ENCODE data around the gene CIB4.

CIB4 gene

DNA sequence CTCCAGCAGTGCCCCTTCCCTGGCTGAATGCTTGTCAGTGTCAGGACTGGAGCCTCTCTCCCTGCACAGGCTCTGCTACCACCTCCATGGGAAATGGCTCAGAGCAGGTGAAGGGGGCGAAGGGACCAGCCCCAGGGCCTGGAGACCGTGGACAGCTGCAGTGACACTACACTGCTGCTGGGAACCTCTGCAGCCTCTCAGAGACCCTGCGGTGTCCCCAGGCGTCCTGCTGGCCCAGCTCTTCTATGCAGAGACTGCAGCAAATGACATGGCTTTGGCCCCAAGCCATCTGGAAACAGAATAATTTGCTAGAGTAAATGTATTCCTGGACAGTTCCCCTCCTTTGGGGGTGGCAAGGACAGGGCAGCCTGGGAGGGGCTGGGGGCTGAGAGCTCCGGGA, 53.2 kb downstream of the CIB4 start:
- H3K36me3 ChIP-seq (ENCODE audit: insufficient read depth, low read length), result no peaks in the 10 kb centered on the region

DNA sequence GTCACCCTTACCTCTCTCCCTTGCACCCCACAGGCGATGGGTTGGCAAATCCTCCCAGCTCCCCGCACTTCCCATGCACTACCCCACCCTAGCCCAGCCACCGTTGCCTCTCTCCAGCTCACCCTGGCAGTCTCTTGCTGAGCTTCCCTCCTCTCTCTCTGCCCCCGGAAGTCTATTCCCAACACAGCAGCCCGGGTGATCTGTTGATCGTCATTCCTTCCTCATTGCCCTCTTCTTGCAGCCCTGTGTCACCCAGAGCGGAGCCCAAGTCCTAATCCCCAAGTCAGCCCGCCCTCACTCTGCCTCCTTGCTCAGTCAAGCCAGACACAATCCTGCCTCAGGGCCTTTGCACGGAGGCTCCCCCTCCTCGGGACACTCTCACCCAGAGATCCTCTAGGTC, 55.2 kb downstream of the CIB4 start:
- no peaks in the 10 kb centered on the region for H3K4me1 ChIP-seq (ENCODE audit: insufficient read depth, low read length)
- no peak overlapping the region for H3K9ac ChIP-seq (ENCODE audit: low read depth, low read length)
- H3K36me3 ChIP-seq (ENCODE audit: insufficient read depth, low read length), result no peaks in the 10 kb centered on the region
- no peaks in the 10 kb centered on the region for H3K9me3 ChIP-seq (ENCODE audit: control insufficient read depth, insufficient read depth, low read length)

More for the DNA sequence above, 53.2 kb downstream of the CIB4 start:
- Histone ChIP-seq H3K9me3 (ENCODE audit: control insufficient read depth, insufficient read depth, low read length) (no peaks in the 10 kb centered on the region), H3K9ac (ENCODE audit: low read depth, low read length) (no peak overlapping the region), H3K4me1 (ENCODE audit: insufficient read depth, low read length) (no peaks in the 10 kb centered on the region)

DNA sequence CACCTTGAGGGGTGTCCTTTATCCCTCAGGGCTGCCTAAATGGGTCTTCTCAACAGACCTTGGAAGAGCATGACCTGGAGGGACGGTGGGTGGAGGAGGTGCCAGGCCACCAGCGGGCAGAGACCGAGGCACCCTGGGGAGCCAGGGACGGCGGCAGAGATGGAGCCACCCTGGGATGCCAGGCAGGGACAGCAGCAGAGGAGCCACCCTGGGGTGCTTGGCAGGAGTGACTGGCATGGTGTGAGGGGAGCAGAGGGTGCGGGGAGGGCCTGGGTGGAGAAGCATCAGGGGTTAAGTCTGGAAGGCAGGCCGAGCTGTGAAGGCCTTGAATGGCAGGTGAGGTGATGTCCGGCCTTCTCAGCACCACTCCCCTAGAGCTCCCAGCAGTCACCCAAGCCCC, 56.1 kb downstream of the CIB4 start:
- no peaks in the 10 kb centered on the region for H3K9me3 ChIP-seq (ENCODE audit: control insufficient read depth, insufficient read depth, low read length)
- no peak overlapping the region for H3K9ac ChIP-seq (ENCODE audit: low read depth, low read length)
- no peaks in the 10 kb centered on the region for H3K36me3 ChIP-seq (ENCODE audit: insufficient read depth, low read length)
- H3K4me1 ChIP-seq (ENCODE audit: insufficient read depth, low read length), result no peaks in the 10 kb centered on the region

DNA sequence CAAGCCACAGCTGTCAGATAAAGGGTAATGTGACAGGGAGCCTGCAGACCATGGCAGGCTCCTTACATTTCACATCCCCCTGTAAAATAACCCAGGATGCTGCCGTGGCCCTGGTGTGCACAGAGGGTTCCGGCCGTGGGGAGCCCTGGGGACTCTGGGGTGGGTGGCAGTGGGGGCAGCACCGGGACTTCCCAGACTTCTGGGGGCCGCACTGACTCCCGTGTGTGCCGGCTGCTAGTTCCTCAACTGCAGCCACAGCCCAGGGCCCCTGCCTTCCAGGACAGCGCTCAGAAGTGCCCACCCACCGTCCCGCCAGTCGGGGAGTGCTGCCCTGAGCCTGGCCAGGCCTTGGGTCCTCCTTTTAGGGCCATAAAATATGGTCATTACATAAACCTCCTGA, 56.5 kb downstream of the CIB4 start:
- Histone ChIP-seq H3K9ac (ENCODE audit: low read depth, low read length) (no peak overlapping the region), H3K9me3 (ENCODE audit: control insufficient read depth, insufficient read depth, low read length) (no peaks in the 10 kb centered on the region), H3K4me1 (ENCODE audit: insufficient read depth, low read length) (no peaks in the 10 kb centered on the region), H3K36me3 (ENCODE audit: insufficient read depth, low read length) (no peaks in the 10 kb centered on the region)

DNA sequence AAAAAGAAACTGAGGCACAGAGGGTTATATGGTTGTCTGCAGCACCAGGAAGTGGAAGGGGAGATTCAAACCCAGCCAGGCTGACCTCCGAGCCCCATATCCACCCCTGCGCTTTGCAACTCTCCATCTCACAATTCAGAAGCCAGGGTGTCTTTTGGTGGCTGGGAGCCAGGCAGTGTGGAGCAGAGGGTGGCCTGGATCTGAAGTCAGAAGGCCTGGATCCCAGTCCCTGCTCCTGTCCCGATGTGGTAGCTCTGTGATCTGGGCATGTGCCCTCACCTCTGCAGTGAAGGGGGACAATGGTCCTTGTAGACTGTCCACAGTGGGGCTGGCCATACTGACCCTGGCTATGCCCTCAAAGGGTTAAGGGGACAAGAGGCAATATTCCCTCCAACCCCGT, 57.0 kb downstream of the CIB4 start:
- no peaks in the 10 kb centered on the region for H3K9me3 ChIP-seq (ENCODE audit: control insufficient read depth, insufficient read depth, low read length)
- no peak overlapping the region for H3K9ac ChIP-seq (ENCODE audit: low read depth, low read length)
- no peaks in the 10 kb centered on the region for H3K4me1 ChIP-seq (ENCODE audit: insufficient read depth, low read length)
- H3K36me3 ChIP-seq (ENCODE audit: insufficient read depth, low read length), result no peaks in the 10 kb centered on the region

DNA sequence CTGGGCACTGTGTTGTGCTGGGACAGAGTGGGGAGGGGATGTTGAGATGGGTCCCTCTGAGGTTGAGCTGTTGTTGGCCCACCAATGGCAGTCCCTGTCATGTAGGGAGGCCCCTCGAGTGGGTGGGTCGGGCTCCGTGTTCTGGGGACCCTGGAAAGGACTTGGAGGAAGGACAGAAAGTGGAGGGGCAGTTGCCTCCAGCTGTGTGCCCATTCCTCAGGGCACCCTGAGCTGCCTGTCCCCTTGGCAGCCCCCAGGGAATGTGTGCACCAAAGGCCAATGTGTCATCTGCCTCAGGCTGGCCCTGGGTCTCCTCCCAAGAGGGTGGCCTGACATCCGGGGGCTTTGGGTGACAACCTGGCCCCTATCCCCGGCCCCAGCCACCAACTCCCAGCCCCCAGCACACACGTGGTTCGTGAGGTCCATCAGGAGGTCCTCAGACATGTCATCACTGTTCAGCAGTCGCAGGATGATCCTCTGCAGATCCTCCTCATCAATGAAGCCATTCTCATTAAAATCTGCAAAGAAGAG, 57.7 kb downstream of the CIB4 start:
- Histone ChIP-seq H3K4me1 (ENCODE audit: insufficient read depth, low read length) (no peaks in the 10 kb centered on the region), H3K9ac (ENCODE audit: low read depth, low read length) (no peak overlapping the region), H3K9me3 (ENCODE audit: control insufficient read depth, insufficient read depth, low read length) (no peaks in the 10 kb centered on the region), H3K36me3 (ENCODE audit: insufficient read depth, low read length) (no peaks in the 10 kb centered on the region)

DNA sequence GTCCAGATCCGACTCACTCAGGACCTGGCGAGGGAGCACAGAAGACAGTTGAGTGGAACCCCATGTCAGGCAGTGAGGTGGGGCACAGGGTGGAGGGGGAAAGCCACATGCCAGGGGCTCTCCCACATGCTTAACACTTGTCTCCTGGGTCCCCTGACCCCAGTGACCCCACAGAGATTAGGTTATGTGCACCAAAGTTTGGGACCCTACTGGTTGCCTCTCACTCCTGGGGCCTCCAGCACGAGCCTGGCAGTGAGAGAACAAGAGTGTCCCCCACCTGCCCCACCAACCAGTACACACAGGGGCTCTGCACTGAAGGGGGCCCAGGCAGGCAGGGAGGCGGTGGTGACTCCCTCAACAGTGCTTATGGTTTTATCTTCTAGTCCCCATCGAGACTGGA, 58.3 kb downstream of the CIB4 start:
- H3K4me1 ChIP-seq (ENCODE audit: insufficient read depth, low read length), result no peaks in the 10 kb centered on the region

DNA sequence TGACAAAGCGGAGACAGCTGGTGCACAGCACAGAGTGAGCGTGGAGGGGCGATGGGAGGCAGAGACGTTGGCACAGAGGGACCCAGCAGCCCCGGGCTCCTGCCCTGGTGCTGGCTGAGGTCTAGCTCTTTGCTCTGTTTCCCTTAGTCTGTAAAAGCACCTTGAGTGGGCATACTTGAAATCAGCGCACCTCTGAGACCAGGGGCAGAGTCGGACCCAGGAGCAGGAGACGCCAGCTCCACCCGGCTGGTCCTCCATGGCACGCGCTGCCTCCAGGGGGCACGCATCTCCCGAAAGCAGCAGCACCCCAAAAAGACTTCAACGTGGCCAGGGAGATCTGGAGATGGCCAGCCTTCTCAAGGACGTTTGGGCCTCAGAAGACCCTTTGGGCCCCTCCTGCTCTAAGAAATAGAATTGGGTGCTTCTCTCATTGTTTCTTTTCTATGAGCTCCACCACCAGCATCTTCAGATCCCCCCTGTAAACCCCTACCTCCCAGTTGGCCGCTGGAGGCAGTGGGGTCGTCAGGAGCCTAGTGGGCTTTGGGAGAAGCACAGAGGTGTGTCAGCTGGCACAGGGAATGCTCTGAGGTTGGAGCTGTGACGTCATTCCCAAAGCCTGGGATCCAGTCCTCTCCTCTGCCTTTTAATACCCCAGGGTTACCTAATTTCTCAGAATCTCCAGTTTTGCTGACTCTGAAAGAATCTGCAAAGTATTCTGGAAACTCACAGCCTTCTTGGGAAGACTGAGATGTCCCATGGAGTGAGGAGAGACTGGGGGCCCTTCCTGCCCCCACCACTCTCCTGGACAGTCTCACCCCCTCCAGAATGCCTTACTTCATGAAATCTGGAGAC, 58.9 kb downstream of the CIB4 start:
- no peaks in the 10 kb centered on the region for H3K4me1 ChIP-seq (ENCODE audit: insufficient read depth, low read length)
- H3K36me3 ChIP-seq (ENCODE audit: insufficient read depth, low read length), result no peaks in the 10 kb centered on the region
- no peak overlapping the region for H3K9ac ChIP-seq (ENCODE audit: low read depth, low read length)
- no peaks in the 10 kb centered on the region for H3K9me3 ChIP-seq (ENCODE audit: control insufficient read depth, insufficient read depth, low read length)

More for the DNA sequence above, 58.3 kb downstream of the CIB4 start:
- H3K9ac ChIP-seq (ENCODE audit: low read depth, low read length), result no peak overlapping the region
- H3K36me3 ChIP-seq (ENCODE audit: insufficient read depth, low read length), result no peaks in the 10 kb centered on the region
- no peaks in the 10 kb centered on the region for H3K9me3 ChIP-seq (ENCODE audit: control insufficient read depth, insufficient read depth, low read length)

DNA sequence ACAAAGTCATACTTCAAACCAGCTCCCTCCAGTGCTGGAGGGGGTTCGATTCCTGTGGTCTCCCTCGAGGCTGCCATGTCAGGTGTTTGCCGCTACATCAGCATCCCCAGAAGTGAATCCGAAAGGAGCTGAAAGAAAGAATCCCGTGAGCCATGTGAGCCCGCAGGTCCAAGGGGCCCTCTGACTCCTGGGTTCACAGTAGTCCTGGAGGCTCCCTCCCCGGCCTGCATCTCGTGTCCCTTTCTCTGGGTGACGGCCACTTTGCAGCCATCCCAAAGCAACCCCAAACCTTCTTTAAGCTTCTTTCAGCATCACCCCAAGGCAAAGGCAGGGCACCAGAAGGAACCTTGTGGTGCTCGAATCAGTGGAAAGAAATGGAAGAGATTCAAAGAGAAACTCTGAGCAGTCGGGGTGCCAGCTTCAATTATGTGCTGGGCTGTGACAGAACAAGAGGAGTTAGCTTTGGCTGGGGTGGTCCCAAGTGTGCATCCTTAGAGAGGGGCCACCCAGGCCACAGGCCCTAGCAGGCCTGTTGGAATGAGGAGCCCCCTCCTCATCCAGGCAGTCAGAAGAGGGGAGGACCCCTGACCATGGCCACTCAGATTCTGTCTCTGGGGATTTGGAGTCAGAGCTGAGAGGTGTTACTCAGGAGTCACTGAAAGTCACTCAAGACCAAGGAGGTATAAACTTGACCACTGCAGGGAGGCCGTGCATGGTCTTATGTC, 59.7 kb downstream of the CIB4 start:
- Histone ChIP-seq H3K9ac (ENCODE audit: low read depth, low read length) (no peak overlapping the region), H3K9me3 (ENCODE audit: control insufficient read depth, insufficient read depth, low read length) (no peaks in the 10 kb centered on the region), H3K4me1 (ENCODE audit: insufficient read depth, low read length) (peaks cover 7% of the 10 kb centered on the region; the same call in 1 of the 2 replicates)

DNA sequence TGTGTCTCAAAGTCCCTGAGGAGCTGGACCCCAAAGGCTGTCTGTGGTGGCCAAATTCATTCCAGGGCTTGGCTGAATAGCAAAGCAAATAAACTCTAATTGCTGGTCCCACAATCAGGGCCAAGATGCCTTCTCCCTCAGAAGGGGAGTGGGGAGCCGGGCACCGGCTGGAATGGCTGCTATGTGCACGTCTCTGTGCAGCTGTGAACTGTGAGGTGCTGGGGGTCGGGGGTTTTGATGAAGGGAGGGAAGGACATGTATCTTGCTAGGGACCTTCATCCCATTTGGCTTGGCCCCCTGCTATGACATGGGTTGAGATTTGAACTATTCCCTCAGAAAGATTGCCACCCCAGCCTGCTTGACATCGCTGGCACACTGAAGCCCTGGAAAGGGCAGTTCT, 60.4 kb downstream of the CIB4 start:
- Histone ChIP-seq H3K4me1 (ENCODE audit: insufficient read depth, low read length) (peaks cover 7% of the 10 kb centered on the region; the same call in 1 of the 2 replicates), H3K9ac (ENCODE audit: low read depth, low read length) (no peak overlapping the region)

More for the DNA sequence above, 59.7 kb downstream of the CIB4 start:
- H3K36me3 ChIP-seq (ENCODE audit: insufficient read depth, low read length), result no peaks in the 10 kb centered on the region

DNA sequence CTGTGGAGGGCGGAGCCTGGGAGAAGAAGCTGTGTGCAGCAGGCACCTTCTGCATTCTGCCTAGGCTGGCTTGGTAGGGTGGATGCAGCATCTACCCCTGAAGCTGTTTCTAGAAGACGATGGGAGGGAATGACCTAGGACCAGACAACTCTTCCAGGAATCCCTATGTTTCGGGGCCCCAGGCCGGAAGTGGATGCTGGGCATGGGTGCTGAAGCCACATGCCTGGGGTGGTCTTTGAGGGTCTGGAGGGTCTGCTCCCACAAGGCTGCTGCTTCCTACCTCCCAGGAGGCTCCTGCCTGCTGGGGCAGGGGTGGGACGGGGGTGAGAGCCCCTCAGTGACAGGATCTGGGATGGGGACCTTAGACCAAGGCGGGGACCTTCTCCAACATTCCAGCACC, 61.0 kb downstream of the CIB4 start:
- Histone ChIP-seq H3K9ac (ENCODE audit: low read depth, low read length) (no peak overlapping the region), H3K4me1 (ENCODE audit: insufficient read depth, low read length) (peaks cover 7% of the 10 kb centered on the region; the same call in 1 of the 2 replicates), H3K36me3 (ENCODE audit: insufficient read depth, low read length) (no peaks in the 10 kb centered on the region), H3K9me3 (ENCODE audit: control insufficient read depth, insufficient read depth, low read length) (no peaks in the 10 kb centered on the region)

More for the DNA sequence above, 60.4 kb downstream of the CIB4 start:
- Histone ChIP-seq H3K9me3 (ENCODE audit: control insufficient read depth, insufficient read depth, low read length) (no peaks in the 10 kb centered on the region), H3K36me3 (ENCODE audit: insufficient read depth, low read length) (no peaks in the 10 kb centered on the region)

DNA sequence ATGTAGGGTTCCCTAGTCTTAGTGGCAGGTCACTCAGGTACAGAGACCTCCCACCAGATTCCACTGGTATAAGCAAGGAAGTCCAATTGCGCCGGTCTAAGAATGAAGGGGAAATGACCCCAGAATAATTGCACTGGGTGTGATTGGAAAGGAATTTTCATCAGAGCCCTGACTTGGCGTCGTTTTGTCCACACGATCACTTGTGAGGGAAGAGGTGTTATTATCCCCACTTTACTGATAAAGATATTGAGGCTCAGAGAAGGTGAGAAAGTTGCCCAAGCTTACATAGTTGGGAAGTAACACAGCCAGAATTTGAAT, 61.5 kb downstream of the CIB4 start:
- H3K9ac ChIP-seq (ENCODE audit: low read depth, low read length), result no peak overlapping the region
- H3K9me3 ChIP-seq (ENCODE audit: control insufficient read depth, insufficient read depth, low read length), result no peaks in the 10 kb centered on the region
- H3K36me3 ChIP-seq (ENCODE audit: insufficient read depth, low read length), result no peaks in the 10 kb centered on the region
- peaks cover 7% of the 10 kb centered on the region; the same call in 1 of the 2 replicates for H3K4me1 ChIP-seq (ENCODE audit: insufficient read depth, low read length)

DNA sequence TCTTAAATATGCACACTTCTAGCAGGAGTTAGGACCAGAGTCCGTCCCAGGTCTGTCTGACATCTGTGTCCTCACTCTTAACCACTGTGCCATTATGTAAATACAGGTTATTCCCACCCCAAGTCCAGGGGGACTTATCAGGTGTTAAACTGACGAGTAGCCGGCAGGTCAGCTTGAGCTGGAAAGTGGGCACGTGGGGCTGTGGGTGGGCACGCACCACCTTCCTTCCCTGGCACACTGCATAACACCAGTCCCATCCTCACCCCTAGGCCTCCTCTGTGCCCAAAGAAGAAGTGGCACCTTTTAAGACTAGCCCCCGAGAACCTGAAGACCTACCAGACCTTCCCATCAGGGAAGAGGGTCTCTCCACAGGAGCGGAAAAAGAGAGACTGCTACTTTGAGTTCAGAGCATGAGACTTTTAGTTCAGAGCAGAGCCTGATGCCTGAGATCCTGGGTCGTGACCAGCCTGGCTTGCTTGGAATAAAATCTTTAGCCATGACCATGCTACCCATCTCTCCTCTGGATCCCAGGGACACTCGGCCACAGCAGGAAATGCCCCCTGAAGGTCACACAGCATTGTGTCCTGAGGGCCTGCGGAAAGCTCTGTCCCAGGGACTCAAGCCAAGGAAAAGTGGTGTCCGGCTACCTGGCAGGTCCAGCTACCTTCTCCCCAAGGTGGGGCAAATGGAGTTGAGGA, 62.0 kb downstream of the CIB4 start:
- H3K9me3 ChIP-seq (ENCODE audit: control insufficient read depth, insufficient read depth, low read length), result no peaks in the 10 kb centered on the region
- no peak overlapping the region for H3K9ac ChIP-seq (ENCODE audit: low read depth, low read length)
- H3K4me1 ChIP-seq (ENCODE audit: insufficient read depth, low read length), result peaks cover 7% of the 10 kb centered on the region; the same call in 1 of the 2 replicates
- no peaks in the 10 kb centered on the region for H3K36me3 ChIP-seq (ENCODE audit: insufficient read depth, low read length)

DNA sequence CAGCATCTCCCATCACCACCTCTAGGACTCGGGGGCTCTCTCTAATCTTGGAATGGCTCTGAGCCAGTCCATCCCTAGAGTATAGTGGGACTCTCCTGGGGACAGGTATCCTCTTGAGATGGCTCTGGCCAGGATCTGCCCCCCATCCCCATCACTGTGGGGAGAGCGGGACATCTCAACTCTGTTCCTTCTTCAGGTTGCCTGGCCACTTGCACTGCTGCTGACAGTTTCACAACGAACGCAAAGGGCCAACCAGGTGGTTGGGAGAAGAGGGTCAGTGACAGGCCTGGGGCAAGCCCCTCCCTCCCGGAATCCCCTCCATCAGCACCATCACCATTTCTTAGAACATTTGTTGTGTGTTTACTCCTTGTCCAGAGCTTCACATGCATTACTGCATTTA, 62.6 kb downstream of the CIB4 start:
- no peaks in the 10 kb centered on the region for H3K9me3 ChIP-seq (ENCODE audit: control insufficient read depth, insufficient read depth, low read length)
- peaks cover 7% of the 10 kb centered on the region; the same call in 1 of the 2 replicates for H3K4me1 ChIP-seq (ENCODE audit: insufficient read depth, low read length)
- no peaks in the 10 kb centered on the region for H3K36me3 ChIP-seq (ENCODE audit: insufficient read depth, low read length)
- no peak overlapping the region for H3K9ac ChIP-seq (ENCODE audit: low read depth, low read length)
